Stimulated activated memory B cell treated with anti-CD40 and anti-IgM and Interleukin-4, amounts not matched to agents 10 μg/mL and 1 μg/mL and 100 μg/mL, for 72 hours (primary cell): ENCODE data around the gene HOXB9.

Experiments used
- ATAC-seq: fragments of 150-1000 bp; cut with Tn5 transposase; 2 replicates; pipeline ENCODE4 v1.10.0; 2021
- H3K27ac Mint-ChIP-seq: one replicate; pipeline ENCODE4 v1.8.0; 2022; ENCODE audit warnings: mild to moderate bottlenecking, mixed read lengths
- H3K27me3 Mint-ChIP-seq: one replicate; pipeline ENCODE4 v1.8.0; 2022; ENCODE audit warnings: mixed read lengths
- H3K36me3 Mint-ChIP-seq: one replicate; pipeline ENCODE4 v1.8.0; 2022; ENCODE audit warnings: mixed read lengths
- H3K4me1 Mint-ChIP-seq: one replicate; pipeline ENCODE4 v1.8.0; 2022; ENCODE audit warnings: mixed read lengths
- H3K4me3 Mint-ChIP-seq: one replicate; pipeline ENCODE4 v1.8.0; 2022; ENCODE audit warnings: mild to moderate bottlenecking, moderate library complexity, mixed read lengths
- H3K9me3 Mint-ChIP-seq: one replicate; pipeline ENCODE4 v1.8.0; 2022; ENCODE audit warnings: mixed read lengths

The HOXB9 gene

GRCh38 chr17:48642843-48643696 is 16.9 kb upstream of the HOXB9 start:
- H3K27me3 Mint-ChIP-seq: peaks cover 88% of the 10 kb centered on the region
- H3K27ac Mint-ChIP-seq: no peak overlapping the region
- no peaks in the 10 kb centered on the region for H3K9me3 Mint-ChIP-seq
- H3K36me3 Mint-ChIP-seq: no peaks in the 10 kb centered on the region
- ATAC-seq: no peak
- H3K4me1 Mint-ChIP-seq: peaks cover 25% of the 10 kb centered on the region
- H3K4me3 Mint-ChIP-seq: no peak overlapping the region

GRCh38 chr17:48642059-48642842 is 16.1 kb upstream of the HOXB9 start:
- no peaks in the 10 kb centered on the region for H3K9me3 Mint-ChIP-seq
- no peak overlapping the region for H3K4me3 Mint-ChIP-seq
- H3K4me1 Mint-ChIP-seq: peaks cover 24% of the 10 kb centered on the region
- no peak overlapping the region for H3K27ac Mint-ChIP-seq
- peaks cover 88% of the 10 kb centered on the region for H3K27me3 Mint-ChIP-seq
- no peaks in the 10 kb centered on the region for H3K36me3 Mint-ChIP-seq
- ATAC-seq: no peak

GRCh38 chr17:48641541-48642058 is 15.4 kb upstream of the HOXB9 start:
- H3K27ac Mint-ChIP-seq: no peak overlapping the region
- no peak for ATAC-seq
- H3K27me3 Mint-ChIP-seq: peaks cover 88% of the 10 kb centered on the region
- H3K9me3 Mint-ChIP-seq: no peaks in the 10 kb centered on the region
- H3K4me3 Mint-ChIP-seq: no peak overlapping the region
- peaks cover 22% of the 10 kb centered on the region for H3K4me1 Mint-ChIP-seq
- H3K36me3 Mint-ChIP-seq: no peaks in the 10 kb centered on the region

GRCh38 chr17:48640858-48641180 is 14.7 kb upstream of the HOXB9 start:
- Mint-ChIP-seq H3K9me3 (no peaks in the 10 kb centered on the region), H3K27me3 (peaks cover 88% of the 10 kb centered on the region), H3K4me1 (peaks cover 20% of the 10 kb centered on the region), H3K4me3 (no peak overlapping the region), H3K27ac (no peak overlapping the region), H3K36me3 (no peaks in the 10 kb centered on the region)
- no peak for ATAC-seq

- Mint-ChIP-seq H3K36me3 (no peaks in the 10 kb centered on the region), H3K9me3 (no peaks in the 10 kb centered on the region), H3K27me3 (peaks cover 89% of the 10 kb centered on the region), H3K4me1 (peaks cover 20% of the 10 kb centered on the region), H3K27ac (no peak overlapping the region), H3K4me3 (no peak overlapping the region)
- ATAC-seq: no peak
Measured at GRCh38 chr17:48639982-48640857, 14.1 kb upstream of the HOXB9 start.

GRCh38 chr17:48639136-48639535 is 13.0 kb upstream of the HOXB9 start:
- H3K4me3 Mint-ChIP-seq: no peak overlapping the region
- no peaks in the 10 kb centered on the region for H3K36me3 Mint-ChIP-seq
- no peak overlapping the region for H3K27ac Mint-ChIP-seq
- peaks cover 20% of the 10 kb centered on the region for H3K4me1 Mint-ChIP-seq
- ATAC-seq: no peak
- peaks cover 91% of the 10 kb centered on the region for H3K27me3 Mint-ChIP-seq
- no peaks in the 10 kb centered on the region for H3K9me3 Mint-ChIP-seq

- Mint-ChIP-seq H3K27me3 (peaks cover 92% of the 10 kb centered on the region), H3K4me3 (no peak overlapping the region)
Measured at GRCh38 chr17:48637323-48638260, 11.4 kb upstream of the HOXB9 start.

GRCh38 chr17:48636177-48637018 is 10.2 kb upstream of the HOXB9 start:
- Mint-ChIP-seq H3K9me3 (no peaks in the 10 kb centered on the region), H3K27ac (no peak overlapping the region), H3K27me3 (peaks cover 92% of the 10 kb centered on the region), H3K36me3 (no peaks in the 10 kb centered on the region), H3K4me1 (peaks cover 13% of the 10 kb centered on the region), H3K4me3 (no peak overlapping the region)
- peak; percentile 54 for ATAC-seq

More at GRCh38 chr17:48637323-48638260, 11.4 kb upstream of the HOXB9 start:
- Mint-ChIP-seq H3K9me3 (no peaks in the 10 kb centered on the region), H3K4me1 (peaks cover 20% of the 10 kb centered on the region), H3K27ac (no peak overlapping the region), H3K36me3 (no peaks in the 10 kb centered on the region)
- ATAC-seq: no peak

- Mint-ChIP-seq H3K36me3 (no peaks in the 10 kb centered on the region), H3K9me3 (no peaks in the 10 kb centered on the region), H3K4me3 (no peak overlapping the region), H3K27me3 (peaks cover 98% of the 10 kb centered on the region), H3K4me1 (peaks cover 9% of the 10 kb centered on the region), H3K27ac (no peak overlapping the region)
- ATAC-seq: no peak
Measured at GRCh38 chr17:48634493-48635208, 8.5 kb upstream of the HOXB9 start.

GRCh38 chr17:48633266-48633677 is 7.1 kb upstream of the HOXB9 start:
- Mint-ChIP-seq H3K27me3 (peaks cover 100% of the 10 kb centered on the region), H3K27ac (no peak overlapping the region), H3K4me3 (no peak overlapping the region)

GRCh38 chr17:48632579-48633265 is 6.6 kb upstream of the HOXB9 start:
- H3K27me3 Mint-ChIP-seq: peaks cover 100% of the 10 kb centered on the region
- H3K36me3 Mint-ChIP-seq: no peaks in the 10 kb centered on the region
- no peak overlapping the region for H3K4me3 Mint-ChIP-seq
- no peaks in the 10 kb centered on the region for H3K9me3 Mint-ChIP-seq
- no peak overlapping the region for H3K27ac Mint-ChIP-seq
- peaks cover 9% of the 10 kb centered on the region for H3K4me1 Mint-ChIP-seq
- no peak for ATAC-seq

More at GRCh38 chr17:48633266-48633677, 7.1 kb upstream of the HOXB9 start:
- Mint-ChIP-seq H3K4me1 (peaks cover 9% of the 10 kb centered on the region), H3K9me3 (no peaks in the 10 kb centered on the region), H3K36me3 (no peaks in the 10 kb centered on the region)
- no peak for ATAC-seq

- H3K4me1 Mint-ChIP-seq: peaks cover 9% of the 10 kb centered on the region
- no peak overlapping the region for H3K27ac Mint-ChIP-seq
- no peaks in the 10 kb centered on the region for H3K36me3 Mint-ChIP-seq
- ATAC-seq: no peak
- H3K4me3 Mint-ChIP-seq: no peak overlapping the region
- no peaks in the 10 kb centered on the region for H3K9me3 Mint-ChIP-seq
- H3K27me3 Mint-ChIP-seq: peaks cover 100% of the 10 kb centered on the region
Measured at GRCh38 chr17:48631693-48632578, 5.8 kb upstream of the HOXB9 start.
